SK-N-SH (cell line): ENCODE results near the gene C19orf47.

ENCODE experiments used
- CHD2 ChIP-seq: fragments of 150-350 bp; IDR thresholded peaks from 2 replicates; pipeline ENCODE4 v1.6.1; 2018; ENCODE audit warnings: low read length; ENCODE audit not compliant: partially characterized antibody
- CTCF ChIP-seq: fragments of 200-600 bp; sonication (generic); IDR thresholded peaks from 2 replicates; pipeline ENCODE4 v1.6.1; 2017; ENCODE audit warnings: antibody characterized with exemption, mild to moderate bottlenecking, moderate library complexity
- EP300 ChIP-seq, 2 experiments: IDR thresholded peaks; 2 replicates each; pipeline versions ENCODE4 v1.4.0 to v1.6.1; 2012; ENCODE audit warnings: borderline replicate concordance in 1 of 2, low read depth in 1 of 2, low read length in 1 of 2
- MXI1 ChIP-seq: IDR thresholded peaks from 2 replicates; pipeline ENCODE4 v1.6.1; 2012; ENCODE audit warnings: mild to moderate bottlenecking, low read depth, low read length, improper control_type of control experiment
- PBX3 ChIP-seq: IDR thresholded peaks from 2 replicates; pipeline ENCODE4; 2012
- POLR2AphosphoS5 ChIP-seq: IDR thresholded peaks from 2 replicates; pipeline ENCODE4 v1.6.1; 2012; ENCODE audit warnings: low read depth, low read length
- RXRA ChIP-seq: IDR thresholded peaks from 2 replicates; pipeline ENCODE4 v1.4.0; 2012; ENCODE audit warnings: low read depth, mild to moderate bottlenecking, borderline replicate concordance
- TAF1 ChIP-seq: IDR thresholded peaks from 2 replicates; pipeline ENCODE4 v1.6.1; 2012; ENCODE audit warnings: low read depth, mild to moderate bottlenecking, low read length, moderate library complexity, borderline replicate concordance
- TEAD4 ChIP-seq: IDR thresholded peaks from 2 replicates; pipeline ENCODE4 v1.4.0; 2012; ENCODE audit warnings: mild to moderate bottlenecking, borderline replicate concordance; ENCODE audit not compliant: insufficient read depth
- USF2 ChIP-seq: fragments of 150-350 bp; IDR thresholded peaks from 2 replicates; pipeline ENCODE4 v1.6.1; 2017; ENCODE audit warnings: antibody characterized with exemption, low read length, low read depth, borderline replicate concordance

DNA sequence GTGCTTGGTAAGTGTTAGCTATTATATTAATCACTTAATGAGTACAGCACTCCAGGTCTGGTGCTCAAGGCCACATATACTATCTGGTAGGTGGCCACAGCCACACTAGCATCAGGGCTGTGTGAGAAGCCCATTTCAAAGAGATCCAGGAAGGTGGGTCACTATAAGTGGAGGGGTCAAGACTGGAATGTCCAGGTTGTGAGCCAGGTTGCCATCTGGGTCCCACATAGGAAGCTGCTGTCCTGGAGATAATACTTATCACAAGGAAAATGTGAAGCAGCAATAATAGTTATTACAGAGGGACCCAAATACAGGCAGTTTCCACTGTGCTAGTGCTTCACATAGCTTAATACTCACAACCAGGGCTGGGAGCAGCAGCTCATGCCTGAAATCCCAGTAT is 13.1 kb downstream of the C19orf47 start:
- no peak for TF ChIP-seq TEAD4
- TF ChIP-seq CTCF, result no peak
- TF ChIP-seq MXI1, result no peak
- no peak for TF ChIP-seq RXRA
- TF ChIP-seq USF2, result no peak
- TF ChIP-seq TAF1, result no peak
- TF ChIP-seq POLR2AphosphoS5, result no peak
- no peak for TF ChIP-seq PBX3
- no peak for TF ChIP-seq CHD2
- no peak for TF ChIP-seq EP300 (IDR thresholded peaks at IDR 0.05; ENCODE audit: borderline replicate concordance in 1 of 2, low read depth in 1 of 2, low read length in 1 of 2)
